ENCODE results near the gene PODXL.

DNA sequence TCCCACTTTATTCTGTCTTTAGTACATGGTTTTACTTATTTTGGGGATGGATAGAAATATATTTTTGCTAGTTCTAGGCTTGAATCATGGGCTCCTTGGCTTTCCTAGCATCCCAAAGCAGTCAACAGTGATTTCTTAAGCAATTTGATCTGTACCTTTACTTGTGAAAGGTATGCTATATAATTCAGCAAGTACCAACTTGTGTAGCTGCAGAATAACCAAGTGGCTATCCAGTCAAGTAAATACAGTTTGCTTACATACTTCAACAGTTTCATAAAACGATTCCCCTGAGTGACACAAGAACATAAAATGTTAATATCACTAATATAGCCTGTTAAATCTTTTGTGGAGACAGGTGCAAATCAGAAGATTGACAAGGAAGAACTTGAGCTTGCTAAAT is 67.2 kb downstream of the PODXL start:
- no peak for TF ChIP-seq POLR2A (IDR thresholded peaks at IDR 0.05)
- TF ChIP-seq, protein P1, sequence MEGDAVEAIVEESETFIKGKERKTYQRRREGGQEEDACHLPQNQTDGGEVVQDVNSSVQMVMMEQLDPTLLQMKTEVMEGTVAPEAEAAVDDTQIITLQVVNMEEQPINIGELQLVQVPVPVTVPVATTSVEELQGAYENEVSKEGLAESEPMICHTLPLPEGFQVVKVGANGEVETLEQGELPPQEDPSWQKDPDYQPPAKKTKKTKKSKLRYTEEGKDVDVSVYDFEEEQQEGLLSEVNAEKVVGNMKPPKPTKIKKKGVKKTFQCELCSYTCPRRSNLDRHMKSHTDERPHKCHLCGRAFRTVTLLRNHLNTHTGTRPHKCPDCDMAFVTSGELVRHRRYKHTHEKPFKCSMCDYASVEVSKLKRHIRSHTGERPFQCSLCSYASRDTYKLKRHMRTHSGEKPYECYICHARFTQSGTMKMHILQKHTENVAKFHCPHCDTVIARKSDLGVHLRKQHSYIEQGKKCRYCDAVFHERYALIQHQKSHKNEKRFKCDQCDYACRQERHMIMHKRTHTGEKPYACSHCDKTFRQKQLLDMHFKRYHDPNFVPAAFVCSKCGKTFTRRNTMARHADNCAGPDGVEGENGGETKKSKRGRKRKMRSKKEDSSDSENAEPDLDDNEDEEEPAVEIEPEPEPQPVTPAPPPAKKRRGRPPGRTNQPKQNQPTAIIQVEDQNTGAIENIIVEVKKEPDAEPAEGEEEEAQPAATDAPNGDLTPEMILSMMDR (IDR thresholded peaks at IDR 0.05), result no peak

Data from testis (tissue), 2 donors.